GM20000 (cell line): ENCODE results near the gene GPC6.

Experiments
- DNase-seq: peaks from one replicate; pipeline ENCODE4 v3.0.0; 2012; ENCODE audit warnings: low spot score
- CTCF ChIP-seq: IDR thresholded peaks from 2 replicates; pipeline ENCODE4 v1.5.1; 2012; ENCODE audit warnings: mild to moderate bottlenecking, control low read depth; ENCODE audit errors: extremely low read depth, missing control alignments

The GPC6 gene

DNA sequence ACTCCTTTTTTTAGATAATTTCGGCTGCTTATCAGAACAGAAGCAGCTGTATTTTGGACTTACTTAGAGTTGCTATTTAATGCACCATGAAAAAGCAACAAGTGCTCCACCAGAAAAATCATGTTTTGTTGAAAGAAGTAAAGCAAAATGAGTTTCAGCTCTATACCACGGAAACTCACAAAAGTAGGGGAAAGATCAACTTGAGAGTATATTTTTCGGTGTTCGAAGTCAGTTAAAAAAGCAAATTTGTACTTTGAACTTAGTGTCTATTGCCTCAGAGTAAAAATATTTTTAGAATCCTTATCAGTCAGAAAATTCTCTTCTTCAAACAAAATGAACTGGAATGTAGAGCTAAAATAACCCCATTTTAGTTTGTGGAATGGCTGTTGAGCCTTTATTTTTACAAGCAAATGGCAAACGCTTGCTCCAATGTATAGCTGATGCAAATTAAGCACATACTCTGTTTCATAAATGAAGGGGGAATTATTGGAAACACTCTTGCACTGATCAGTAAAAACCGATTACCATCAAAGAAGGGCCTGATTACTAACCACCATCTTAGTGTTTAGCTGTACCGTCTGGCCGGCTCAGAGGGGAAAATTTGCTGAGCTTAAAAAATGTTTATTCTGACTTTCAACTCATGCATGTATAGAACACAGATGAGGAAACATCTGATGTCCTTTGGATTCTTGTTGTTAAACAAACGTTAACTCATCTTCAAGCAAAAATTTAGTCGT is 540.7 kb downstream of the GPC6 start:
- no peak for TF ChIP-seq CTCF
- no peak for DNase-seq

- TF ChIP-seq CTCF = no peak
- no peak for DNase-seq
Observed at GRCh38 chr13:93767917-93768409, 541.4 kb downstream of the GPC6 start.

GRCh38 chr13:93769101-93769500 is 542.5 kb downstream of the GPC6 start:
- DNase-seq = no peak
- TF ChIP-seq CTCF = no peak

- no peak for TF ChIP-seq CTCF
- DNase-seq = no peak
Observed at GRCh38 chr13:93769607-93770006, 543.0 kb downstream of the GPC6 start.

- no peak for DNase-seq
- TF ChIP-seq CTCF = no peak
Observed at GRCh38 chr13:93771227-93771626, 544.6 kb downstream of the GPC6 start.

GRCh38 chr13:93771782-93772181 is 545.2 kb downstream of the GPC6 start:
- DNase-seq = no peak
- TF ChIP-seq CTCF = no peak

DNA sequence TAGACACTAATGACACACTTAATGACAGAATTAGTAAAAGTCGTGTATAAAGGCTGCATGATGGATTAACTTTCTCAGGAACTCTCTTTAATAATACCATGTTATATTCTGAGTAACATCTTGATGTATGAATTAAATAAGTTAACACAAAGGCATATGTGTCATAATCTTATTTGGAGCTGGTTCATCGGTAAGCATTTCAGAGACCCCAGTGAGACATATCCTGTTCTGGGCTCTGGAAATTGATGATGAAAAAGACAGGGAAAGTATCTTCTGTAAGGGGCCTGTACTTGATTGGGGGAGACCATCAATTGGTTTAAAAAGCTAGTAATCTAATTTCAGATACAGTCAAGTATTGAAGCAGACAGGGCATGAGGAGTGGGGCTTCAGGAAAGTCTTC is 547.9 kb downstream of the GPC6 start:
- TF ChIP-seq CTCF = no peak
- DNase-seq = no peak
